ENCODE data around the gene EBF4.

- no peak for TF ChIP-seq POLR2A (IDR thresholded peaks at IDR 0.05)
- TF ChIP-seq CTCF (IDR thresholded peaks at IDR 0.05): no peak
These were observed 57.4 kb downstream of the EBF4 start for GRCh38 chr20:2749951-2750490.

Measured in uterus (tissue), 2 donors.